ENCODE measurements around the gene EPS8L2. TPM values are rescaled to one million over a fixed set of nuclear protein-coding genes. Genes with fewer than 3 reads are reported as not detected.

EPS8L2 gene
- total and polyA plus RNA-seq, 2 of the 13 experiments (the other 11 are each of a cell fraction or from before 2014, with no cell fraction given): 89.3 to 416 TPM

- no peak for TF ChIP-seq ATF6 (CRISPR knock-in tag; conservative IDR thresholded peaks at IDR 0.05)
- no peak for TF ChIP-seq ZNF569 (CRISPR knock-in tag; IDR thresholded peaks at IDR 0.05; ENCODE audit: borderline replicate concordance)
- TF ChIP-seq ERF (CRISPR knock-in tag; IDR thresholded peaks at IDR 0.05): peak; percentile 23; the same call in 1 of the 2 replicates
- no peak; the same call in 1 of the 2 replicates for TF ChIP-seq ZNF292 (CRISPR knock-in tag; IDR thresholded peaks at IDR 0.05; ENCODE audit: borderline replicate concordance, low read depth)
- TF ChIP-seq REL (CRISPR knock-in tag; conservative IDR thresholded peaks at IDR 0.05): 0 out of 2 replicates have a peak, but pooled peaks have one; percentile 22
- TF ChIP-seq PRDM15 (CRISPR knock-in tag; IDR thresholded peaks at IDR 0.05): no peak
- no peak for TF ChIP-seq TRIM24 (CRISPR knock-in tag; IDR thresholded peaks at IDR 0.05)
- TF ChIP-seq SP140L (CRISPR knock-in tag; IDR thresholded peaks at IDR 0.05; ENCODE audit: borderline replicate concordance): no peak
- TF ChIP-seq PLSCR1 (CRISPR knock-in tag; IDR thresholded peaks at IDR 0.05; ENCODE audit: borderline replicate concordance): no peak
- TF ChIP-seq RCOR2 (CRISPR knock-in tag; IDR thresholded peaks at IDR 0.05): peak; percentile 69; the same call in 1 of the 2 replicates
- TF ChIP-seq ATM (IDR thresholded peaks at IDR 0.05; ENCODE audit: borderline replicate concordance): no peak
- TF ChIP-seq ZNF225 (CRISPR knock-in tag; IDR thresholded peaks at IDR 0.05): peak; percentile 50; the same call in 1 of the 2 replicates
- TF ChIP-seq HNF1B (CRISPR knock-in tag; IDR thresholded peaks at IDR 0.05): peak; percentile 95
- no peak for TF ChIP-seq SRSF9 (IDR thresholded peaks at IDR 0.05; ENCODE audit: borderline replicate concordance, insufficient read depth, low read depth, low read length, poor library complexity, severe bottlenecking)
- TF ChIP-seq ZNF564 (CRISPR knock-in tag; IDR thresholded peaks at IDR 0.05): peak; percentile 65; the same call in 1 of the 2 replicates
- TF ChIP-seq TOE1 (CRISPR knock-in tag; IDR thresholded peaks at IDR 0.05): no peak
- TF ChIP-seq ZFP37 (CRISPR knock-in tag; IDR thresholded peaks at IDR 0.05; ENCODE audit: borderline replicate concordance): peak; percentile 51; the same call in 1 of the 2 replicates
- TF ChIP-seq ZNF788 (CRISPR knock-in tag; IDR thresholded peaks at IDR 0.05; ENCODE audit: borderline replicate concordance): peak; percentile 92
- TF ChIP-seq ELF3 (CRISPR knock-in tag; IDR thresholded peaks at IDR 0.05): no peak; the same call in none of the 2 replicates
- TF ChIP-seq KDM2A (CRISPR knock-in tag; IDR thresholded peaks at IDR 0.05; ENCODE audit: borderline replicate concordance, low read depth): peak; percentile 73; the same call in 1 of the 2 replicates
- TF ChIP-seq MLLT10 (CRISPR knock-in tag; IDR thresholded peaks at IDR 0.05): no peak
Measured at GRCh38 chr11:706957-707816, 1.2 kb downstream of the EPS8L2 start (continued).

All from HepG2 (cell line).